ENCODE data around the gene UBE2QL1. TPM values are rescaled to one million over a fixed set of nuclear protein-coding genes. Genes with fewer than 3 reads are reported as not detected.

Gene UBE2QL1
- total RNA-seq, 1 experiment from 2014 or later, result not detected

DNA sequence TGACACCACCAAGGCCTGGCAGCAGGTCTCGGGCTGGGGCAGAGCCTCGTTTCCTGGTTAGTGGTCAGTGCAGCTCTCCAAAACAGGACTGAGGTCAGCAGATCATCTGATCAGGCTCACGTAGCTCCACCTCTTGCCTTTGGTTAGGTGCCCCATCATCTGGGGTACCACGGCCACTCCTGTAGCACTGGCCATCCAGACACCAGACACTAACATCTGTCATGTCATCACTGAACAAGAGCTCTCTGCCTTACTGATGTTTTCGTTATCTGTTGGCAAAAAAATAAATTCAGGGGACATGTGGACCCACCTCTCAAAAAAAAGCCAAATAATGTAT, 40.4 kb upstream of the UBE2QL1 start:
- DNase-seq (ENCODE audit: low read depth, low spot score) (no peak), ATAC-seq (no peak)
- Histone ChIP-seq H3K36me3 (ENCODE audit: control insufficient read depth in 1 of 2, insufficient read depth in 2 of 2, low read length in 2 of 2) (no peaks in the 10 kb centered on the region), H3K9ac (ENCODE audit: low read length) (no peak overlapping the region), H4K20me1 (ENCODE audit: insufficient read depth) (no peaks in the 10 kb centered on the region), H3K27ac (ENCODE audit: low read depth, low read length) (no peak overlapping the region), H2AFZ (ENCODE audit: low read depth, low read length, poor library complexity, severe bottlenecking) (no peak overlapping the region), H3K9me3 (ENCODE audit: control insufficient read depth in 1 of 2, insufficient read depth in 1 of 2, low read depth in 1 of 2, low read length in 2 of 2) (no peaks in the 10 kb centered on the region), H3K4me2 (ENCODE audit: low read length) (no peak overlapping the region), H3K79me2 (ENCODE audit: insufficient read depth, low read length) (no peaks in the 10 kb centered on the region), H3K4me3 (replicated peaks in 1 of 2; ENCODE audit: low read depth in 1 of 2, low read length in 2 of 2) (no peak overlapping the region), H3K4me1 (ENCODE audit: control insufficient read depth in 1 of 2, insufficient read depth in 2 of 2, low read length in 2 of 2) (no peaks in the 10 kb centered on the region), H3K9me2 (ENCODE audit: insufficient read depth) (no peaks in the 10 kb centered on the region), H3K27me3 (ENCODE audit: insufficient read depth, low read length) (peaks cover 39% of the 10 kb centered on the region)
- BruUV-seq (replicated peaks), result no TSS peak
- ChIA-PET CTCF (no interaction called here), POLR2A (no interaction called here), RAD21 (ENCODE audit: low non-redundant PET in 1 of 2, low total read pairs in 2 of 2, uncharacterized antibody in 2 of 2, unreplicated experiment in 2 of 2) (no interaction called here)
- intact Hi-C loops (cut with micrococcal nuclease), result no loop called here
- TF ChIP-seq YY1 (IDR thresholded peaks at IDR 0.05; ENCODE audit: extremely low read depth, insufficient replicate concordance, low read depth, low read length) (no peak), EGR1 (IDR thresholded peaks at IDR 0.05; ENCODE audit: low read depth) (no peak), ZFX (IDR thresholded peaks at IDR 0.05) (no peak), SIN3A (IDR thresholded peaks at IDR 0.05; ENCODE audit: low read depth) (no peak), JUND (IDR thresholded peaks at IDR 0.05) (no peak), POLR2A (IDR thresholded peaks at IDR 0.05; ENCODE audit: borderline replicate concordance, extremely low read depth, insufficient read depth, insufficient read length) (no peak), RAD21 (IDR thresholded peaks at IDR 0.05; ENCODE audit: low read depth) (no peak), CEBPB (IDR thresholded peaks at IDR 0.05; ENCODE audit: low read depth) (no peak), SRF (IDR thresholded peaks at IDR 0.05; ENCODE audit: low read depth) (no peak), ELF1 (IDR thresholded peaks at IDR 0.05; ENCODE audit: borderline replicate concordance, low read depth) (no peak), ZNF274 (IDR thresholded peaks at IDR 0.05; ENCODE audit: low read depth, low read length) (no peak), EZH2phosphoT487 (IDR thresholded peaks at IDR 0.05; ENCODE audit: borderline replicate concordance) (no peak)
- TF ChIP-seq, protein P1, sequence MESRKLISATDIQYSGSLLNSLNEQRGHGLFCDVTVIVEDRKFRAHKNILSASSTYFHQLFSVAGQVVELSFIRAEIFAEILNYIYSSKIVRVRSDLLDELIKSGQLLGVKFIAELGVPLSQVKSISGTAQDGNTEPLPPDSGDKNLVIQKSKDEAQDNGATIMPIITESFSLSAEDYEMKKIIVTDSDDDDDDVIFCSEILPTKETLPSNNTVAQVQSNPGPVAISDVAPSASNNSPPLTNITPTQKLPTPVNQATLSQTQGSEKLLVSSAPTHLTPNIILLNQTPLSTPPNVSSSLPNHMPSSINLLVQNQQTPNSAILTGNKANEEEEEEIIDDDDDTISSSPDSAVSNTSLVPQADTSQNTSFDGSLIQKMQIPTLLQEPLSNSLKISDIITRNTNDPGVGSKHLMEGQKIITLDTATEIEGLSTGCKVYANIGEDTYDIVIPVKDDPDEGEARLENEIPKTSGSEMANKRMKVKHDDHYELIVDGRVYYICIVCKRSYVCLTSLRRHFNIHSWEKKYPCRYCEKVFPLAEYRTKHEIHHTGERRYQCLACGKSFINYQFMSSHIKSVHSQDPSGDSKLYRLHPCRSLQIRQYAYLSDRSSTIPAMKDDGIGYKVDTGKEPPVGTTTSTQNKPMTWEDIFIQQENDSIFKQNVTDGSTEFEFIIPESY (IDR thresholded peaks at IDR 0.05; ENCODE audit: extremely low read depth, insufficient replicate concordance, low read length), result no peak
- TF ChIP-seq, protein P2, sequence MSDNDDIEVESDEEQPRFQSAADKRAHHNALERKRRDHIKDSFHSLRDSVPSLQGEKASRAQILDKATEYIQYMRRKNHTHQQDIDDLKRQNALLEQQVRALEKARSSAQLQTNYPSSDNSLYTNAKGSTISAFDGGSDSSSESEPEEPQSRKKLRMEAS (IDR thresholded peaks at IDR 0.05), result no peak
- TF ChIP-seq, protein P3, sequence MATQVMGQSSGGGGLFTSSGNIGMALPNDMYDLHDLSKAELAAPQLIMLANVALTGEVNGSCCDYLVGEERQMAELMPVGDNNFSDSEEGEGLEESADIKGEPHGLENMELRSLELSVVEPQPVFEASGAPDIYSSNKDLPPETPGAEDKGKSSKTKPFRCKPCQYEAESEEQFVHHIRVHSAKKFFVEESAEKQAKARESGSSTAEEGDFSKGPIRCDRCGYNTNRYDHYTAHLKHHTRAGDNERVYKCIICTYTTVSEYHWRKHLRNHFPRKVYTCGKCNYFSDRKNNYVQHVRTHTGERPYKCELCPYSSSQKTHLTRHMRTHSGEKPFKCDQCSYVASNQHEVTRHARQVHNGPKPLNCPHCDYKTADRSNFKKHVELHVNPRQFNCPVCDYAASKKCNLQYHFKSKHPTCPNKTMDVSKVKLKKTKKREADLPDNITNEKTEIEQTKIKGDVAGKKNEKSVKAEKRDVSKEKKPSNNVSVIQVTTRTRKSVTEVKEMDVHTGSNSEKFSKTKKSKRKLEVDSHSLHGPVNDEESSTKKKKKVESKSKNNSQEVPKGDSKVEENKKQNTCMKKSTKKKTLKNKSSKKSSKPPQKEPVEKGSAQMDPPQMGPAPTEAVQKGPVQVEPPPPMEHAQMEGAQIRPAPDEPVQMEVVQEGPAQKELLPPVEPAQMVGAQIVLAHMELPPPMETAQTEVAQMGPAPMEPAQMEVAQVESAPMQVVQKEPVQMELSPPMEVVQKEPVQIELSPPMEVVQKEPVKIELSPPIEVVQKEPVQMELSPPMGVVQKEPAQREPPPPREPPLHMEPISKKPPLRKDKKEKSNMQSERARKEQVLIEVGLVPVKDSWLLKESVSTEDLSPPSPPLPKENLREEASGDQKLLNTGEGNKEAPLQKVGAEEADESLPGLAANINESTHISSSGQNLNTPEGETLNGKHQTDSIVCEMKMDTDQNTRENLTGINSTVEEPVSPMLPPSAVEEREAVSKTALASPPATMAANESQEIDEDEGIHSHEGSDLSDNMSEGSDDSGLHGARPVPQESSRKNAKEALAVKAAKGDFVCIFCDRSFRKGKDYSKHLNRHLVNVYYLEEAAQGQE (IDR thresholded peaks at IDR 0.05; ENCODE audit: low read depth), result no peak
- TF ChIP-seq, protein P4, sequence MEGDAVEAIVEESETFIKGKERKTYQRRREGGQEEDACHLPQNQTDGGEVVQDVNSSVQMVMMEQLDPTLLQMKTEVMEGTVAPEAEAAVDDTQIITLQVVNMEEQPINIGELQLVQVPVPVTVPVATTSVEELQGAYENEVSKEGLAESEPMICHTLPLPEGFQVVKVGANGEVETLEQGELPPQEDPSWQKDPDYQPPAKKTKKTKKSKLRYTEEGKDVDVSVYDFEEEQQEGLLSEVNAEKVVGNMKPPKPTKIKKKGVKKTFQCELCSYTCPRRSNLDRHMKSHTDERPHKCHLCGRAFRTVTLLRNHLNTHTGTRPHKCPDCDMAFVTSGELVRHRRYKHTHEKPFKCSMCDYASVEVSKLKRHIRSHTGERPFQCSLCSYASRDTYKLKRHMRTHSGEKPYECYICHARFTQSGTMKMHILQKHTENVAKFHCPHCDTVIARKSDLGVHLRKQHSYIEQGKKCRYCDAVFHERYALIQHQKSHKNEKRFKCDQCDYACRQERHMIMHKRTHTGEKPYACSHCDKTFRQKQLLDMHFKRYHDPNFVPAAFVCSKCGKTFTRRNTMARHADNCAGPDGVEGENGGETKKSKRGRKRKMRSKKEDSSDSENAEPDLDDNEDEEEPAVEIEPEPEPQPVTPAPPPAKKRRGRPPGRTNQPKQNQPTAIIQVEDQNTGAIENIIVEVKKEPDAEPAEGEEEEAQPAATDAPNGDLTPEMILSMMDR (IDR thresholded peaks at IDR 0.05 in 2 of 3, conservative IDR thresholded peaks at IDR 0.05 in 1 of 3; ENCODE audit: borderline replicate concordance in 1 of 3, insufficient read depth in 1 of 3, low read depth in 2 of 3, low read length in 2 of 3), result no peak

Data from HCT116 (cell line).